GM21381 (cell line): ENCODE data around the gene BEND7.
"Not testable (repeated sequence)": the region's sequence is repeated elsewhere in the genome, so short reads cannot be mapped to it uniquely, and the experiment has no call there.

Experiments
- ATAC-seq: cut with Tn5 transposase; IDR thresholded peaks from one replicate; pipeline ENCODE4 v1.9.1; 2021; ENCODE audit warnings: mild to moderate bottlenecking, moderate library complexity; ENCODE audit not compliant: unreplicated experiment

Gene BEND7

GRCh38 chr10:13425397-13425796 is 103.4 kb downstream of the BEND7 start:
- no peak for ATAC-seq

- no peak for ATAC-seq
These were observed 106.0 kb downstream of the BEND7 start for GRCh38 chr10:13422800-13423199.

DNA sequence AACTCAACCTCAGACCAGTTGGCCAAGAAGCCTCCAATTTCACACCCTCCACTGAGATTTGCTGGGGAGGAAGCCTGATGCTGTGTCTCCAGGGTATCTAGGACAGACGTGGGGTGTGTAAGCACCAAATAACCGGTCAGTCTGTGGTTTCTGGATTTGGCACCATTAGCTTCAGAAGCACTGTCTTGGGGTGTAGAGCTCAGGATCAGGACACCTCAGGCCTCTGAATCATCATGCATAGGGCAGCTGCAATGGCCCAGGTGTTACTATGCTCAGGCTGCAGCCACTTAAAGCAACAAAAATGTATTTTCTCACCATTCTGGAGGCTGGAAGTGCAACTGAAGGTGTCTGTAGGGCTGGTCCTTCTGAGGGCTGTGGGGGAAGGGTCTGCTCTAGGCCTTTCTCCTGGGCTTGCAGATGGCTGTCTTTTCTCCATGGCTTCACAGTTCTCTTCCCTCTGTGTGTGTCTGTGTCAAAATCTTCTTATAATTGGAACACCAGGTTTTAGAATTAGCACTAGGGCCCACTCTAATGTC is 107.4 kb downstream of the BEND7 start:
- ATAC-seq: no peak

DNA sequence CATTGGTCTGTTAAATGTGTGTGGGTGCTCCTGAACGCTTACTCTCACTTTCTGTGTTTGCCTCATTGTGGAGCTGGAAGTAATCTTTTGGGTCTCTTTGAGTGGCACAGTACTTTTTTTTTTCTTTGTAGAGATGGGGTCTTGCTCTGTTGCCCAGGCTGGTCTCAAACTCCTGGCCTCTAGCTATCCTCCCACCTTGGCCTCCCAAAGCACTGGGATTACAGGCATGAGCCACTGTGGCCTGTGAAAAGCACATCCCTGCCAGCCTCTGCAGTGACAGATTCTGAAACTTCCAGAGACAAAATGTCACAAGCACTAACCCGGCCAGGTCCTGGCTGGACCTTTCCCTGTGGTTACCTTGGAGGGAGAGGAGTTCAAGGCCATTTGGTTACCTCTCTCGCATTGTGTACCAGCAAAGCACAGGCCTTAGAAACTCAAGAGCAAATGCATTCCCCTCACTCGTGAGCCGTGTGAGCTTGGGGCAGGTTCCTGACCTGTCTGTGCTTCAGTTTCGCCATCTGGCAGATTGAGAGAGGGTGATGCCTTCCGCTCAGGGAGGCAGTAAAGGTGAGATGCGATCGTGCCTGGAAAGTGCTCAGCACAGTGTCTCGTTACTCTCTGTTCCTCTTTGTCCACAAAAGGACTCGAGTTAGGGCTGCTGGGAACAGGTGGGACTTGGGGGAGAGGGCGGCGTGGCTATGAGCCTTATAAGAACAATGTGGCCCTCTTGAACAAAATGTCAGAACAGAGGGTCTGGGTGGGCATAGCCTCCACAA is 108.1 kb downstream of the BEND7 start:
- ATAC-seq: no peak

- ATAC-seq: no peak
These were observed 111.2 kb downstream of the BEND7 start for GRCh38 chr10:13417459-13418126.

DNA sequence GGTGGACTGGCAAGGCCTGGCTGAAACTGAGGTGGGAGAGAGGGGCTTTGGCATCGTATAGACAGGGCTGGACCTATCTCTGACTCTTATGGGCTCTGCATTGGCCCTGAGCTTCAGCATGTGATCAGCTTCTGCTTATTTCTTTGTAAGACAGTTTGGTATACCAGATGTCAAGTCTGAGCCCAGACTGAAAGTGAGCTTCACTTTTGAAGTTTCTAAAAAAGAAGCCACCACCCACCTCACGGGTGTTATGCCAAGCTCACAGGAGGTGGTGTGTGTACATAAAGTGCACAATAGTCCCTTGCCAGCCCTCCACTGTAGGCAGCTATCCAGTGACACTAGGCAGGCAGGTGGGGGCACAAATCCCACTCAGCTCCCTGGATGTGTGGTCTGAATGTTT is 112.1 kb downstream of the BEND7 start:
- no peak for ATAC-seq

DNA sequence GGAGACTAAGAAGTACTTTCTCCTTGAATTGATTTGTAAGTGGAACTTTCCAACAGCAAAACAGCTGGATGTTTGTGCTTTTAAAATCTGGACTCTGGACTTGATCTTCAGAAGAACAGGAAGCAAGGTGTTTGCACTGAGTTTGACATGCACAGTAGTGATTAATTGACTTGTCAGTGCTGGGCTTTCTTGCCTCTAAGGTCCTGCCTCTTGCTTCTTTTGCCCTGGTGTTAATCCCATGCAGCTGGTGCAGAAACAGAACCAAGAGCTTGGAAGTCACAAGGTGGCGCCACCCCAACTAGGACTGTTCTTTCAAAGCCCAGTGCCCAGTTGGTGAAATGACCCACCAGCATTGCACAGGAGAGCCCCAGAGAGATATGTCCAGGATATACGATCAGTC is 114.0 kb downstream of the BEND7 start:
- no peak for ATAC-seq

DNA sequence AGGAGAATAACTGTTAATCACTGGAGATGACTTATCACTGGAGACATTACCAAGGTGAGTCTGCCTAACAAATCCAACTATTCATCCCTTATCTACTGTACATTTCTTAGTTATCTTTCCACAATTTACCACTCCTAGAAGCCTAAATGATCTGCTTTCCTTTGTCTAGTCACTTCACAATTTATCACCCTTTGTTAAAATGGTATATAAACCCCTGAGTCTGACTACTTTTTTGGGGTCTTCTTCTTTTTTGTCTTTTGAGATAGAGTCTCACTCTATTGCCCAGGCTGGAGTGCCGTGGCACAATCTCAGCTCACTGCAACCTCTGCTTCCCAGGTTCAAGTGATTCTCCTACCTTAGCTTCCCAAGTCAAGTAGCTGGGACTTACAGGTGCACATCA is 114.7 kb downstream of the BEND7 start:
- no peak for ATAC-seq

DNA sequence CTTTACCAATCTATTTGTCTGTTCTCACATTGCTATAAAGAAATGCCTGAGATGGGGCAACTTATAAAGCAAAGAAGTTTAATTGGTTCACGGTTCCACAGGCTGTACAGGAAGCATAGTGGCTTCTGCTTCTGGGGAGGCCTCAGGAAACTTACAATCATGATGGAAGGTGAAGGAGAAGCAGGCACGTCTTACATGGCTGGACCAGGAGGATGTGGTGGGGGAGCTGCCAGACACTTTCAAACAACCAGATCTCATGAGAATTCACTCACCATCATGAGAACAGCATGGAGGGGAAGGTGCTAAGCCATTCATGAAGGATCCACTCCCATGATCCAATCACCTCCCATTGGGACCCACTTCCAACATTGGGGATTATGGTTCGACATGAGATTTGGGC is 115.9 kb downstream of the BEND7 start:
- ATAC-seq: no peak

DNA sequence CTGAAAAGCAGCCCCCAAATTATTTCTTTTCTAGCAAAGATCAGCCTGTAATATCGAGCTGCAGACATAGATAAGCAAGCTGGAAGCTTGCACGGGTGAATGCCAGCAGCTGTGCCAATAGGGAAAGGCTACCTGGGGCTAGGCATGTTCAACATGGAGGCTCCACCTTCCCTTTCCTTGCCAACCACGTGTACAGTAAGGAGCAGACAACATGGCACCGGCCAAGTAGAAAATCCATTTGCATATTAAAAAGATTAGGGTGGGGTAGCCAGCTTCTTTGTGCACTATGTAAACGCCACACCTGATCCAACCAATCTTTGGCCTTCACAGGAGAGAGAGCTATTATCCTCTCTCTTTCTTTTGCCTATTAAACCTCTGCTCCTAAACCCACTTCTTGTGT is 124.0 kb downstream of the BEND7 start:
- no peak for ATAC-seq

GRCh38 chr10:13404305-13404759 is 124.5 kb downstream of the BEND7 start:
- ATAC-seq: no peak

DNA sequence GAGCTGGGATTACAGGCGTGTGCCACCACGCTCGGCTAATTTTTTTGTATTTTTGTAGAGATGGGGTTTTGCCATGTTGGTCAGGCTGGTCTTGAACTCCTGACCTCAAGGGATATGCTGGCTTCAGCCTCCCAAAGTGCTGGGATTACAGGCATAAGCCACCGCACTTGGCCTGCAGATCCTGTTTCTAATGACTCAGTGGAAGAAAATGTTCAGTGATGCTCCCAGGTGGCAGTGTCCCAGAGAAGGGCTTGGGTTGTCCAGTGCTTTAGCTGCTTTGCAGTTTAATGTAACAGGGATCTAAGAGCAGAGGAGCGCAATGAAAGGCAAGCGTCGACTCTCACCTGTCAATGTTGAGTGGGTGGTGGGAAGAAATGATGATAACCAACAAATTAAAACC is 125.4 kb downstream of the BEND7 start:
- not testable (repeated sequence) for ATAC-seq

GRCh38 chr10:13402021-13402420 is 126.8 kb downstream of the BEND7 start:
- no peak for ATAC-seq

DNA sequence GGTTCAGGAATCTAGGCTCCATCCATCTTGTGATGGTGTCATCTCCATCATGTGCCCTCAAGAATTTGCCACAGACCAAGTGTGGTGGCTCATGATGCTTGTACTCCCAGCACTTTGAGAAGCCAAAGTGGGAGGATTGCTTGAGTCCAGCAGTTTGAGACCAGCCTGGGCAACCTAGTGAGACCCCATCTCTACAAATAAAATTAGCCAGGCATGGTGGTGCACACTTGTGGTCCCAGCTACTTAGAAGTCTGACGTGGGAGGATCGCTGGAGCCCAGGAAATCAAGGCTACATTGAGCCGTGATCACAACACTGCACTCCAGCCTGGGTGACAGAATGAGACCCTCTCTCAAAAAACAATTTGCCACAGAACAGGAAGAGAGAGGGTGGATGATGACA is 127.7 kb downstream of the BEND7 start:
- ATAC-seq: no peak

DNA sequence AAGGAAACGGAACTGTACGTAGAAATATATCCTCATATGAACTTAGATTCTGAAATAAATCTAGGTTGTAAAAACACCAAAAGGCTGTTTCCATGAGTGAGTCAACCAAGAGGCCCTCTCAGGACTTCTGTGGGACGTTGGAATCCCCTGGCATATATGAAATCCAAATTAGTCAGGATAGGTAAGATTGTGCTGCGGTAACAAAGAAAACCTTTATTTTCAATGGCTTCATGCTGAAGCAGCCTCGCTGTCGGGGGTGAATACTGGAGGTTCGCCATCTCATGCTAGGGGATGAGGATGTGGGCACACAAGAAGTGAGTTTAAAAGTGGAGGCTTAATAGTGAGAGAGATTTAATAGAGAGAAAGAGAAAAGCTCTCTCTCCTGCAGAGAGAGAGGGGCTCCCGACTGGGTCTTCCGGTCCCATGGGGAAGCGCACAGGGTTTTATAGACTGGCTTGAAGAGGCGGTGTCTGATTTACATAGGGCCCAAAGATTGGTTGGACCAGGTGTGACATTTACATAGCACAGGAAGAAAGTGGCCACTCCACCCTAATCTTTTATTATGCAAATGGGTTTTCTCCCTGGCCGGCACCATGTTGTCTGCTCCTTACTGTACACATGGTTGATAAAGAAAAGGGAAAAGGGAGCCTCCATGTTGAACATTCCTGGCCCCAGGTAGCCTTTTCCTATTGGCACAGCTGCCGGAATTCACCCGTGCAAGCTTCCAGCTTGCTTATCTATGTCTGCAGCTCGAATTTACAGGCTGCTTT is 128.4 kb downstream of the BEND7 start:
- no peak for ATAC-seq

- ATAC-seq: no peak
These were observed 129.1 kb downstream of the BEND7 start for GRCh38 chr10:13399752-13400151.

DNA sequence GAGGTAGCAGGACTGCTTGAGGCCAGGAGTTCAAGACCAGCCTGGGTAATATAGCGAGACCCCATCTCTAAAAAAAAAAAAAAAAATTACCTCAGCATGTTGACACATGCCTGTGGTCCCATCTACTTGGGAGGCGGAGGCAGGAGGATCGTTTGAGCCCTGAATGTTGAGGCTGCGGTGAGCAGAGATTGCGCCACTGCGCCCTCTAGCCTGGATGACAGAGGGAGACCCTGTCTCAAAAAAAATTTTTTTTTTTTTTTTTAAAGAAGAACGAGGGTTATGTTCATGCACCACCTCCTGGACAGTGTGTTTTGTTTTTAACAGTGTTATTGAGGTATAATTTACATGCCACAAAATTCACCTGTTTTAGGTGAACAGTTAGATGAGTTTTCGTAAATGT is 129.6 kb downstream of the BEND7 start:
- no peak for ATAC-seq

- ATAC-seq: no peak
These were observed 131.8 kb downstream of the BEND7 start for GRCh38 chr10:13397052-13397451.

GRCh38 chr10:13396369-13396768 is 132.4 kb downstream of the BEND7 start:
- ATAC-seq: no peak

- ATAC-seq: no peak
These were observed 133.3 kb downstream of the BEND7 start for GRCh38 chr10:13395540-13395939.

DNA sequence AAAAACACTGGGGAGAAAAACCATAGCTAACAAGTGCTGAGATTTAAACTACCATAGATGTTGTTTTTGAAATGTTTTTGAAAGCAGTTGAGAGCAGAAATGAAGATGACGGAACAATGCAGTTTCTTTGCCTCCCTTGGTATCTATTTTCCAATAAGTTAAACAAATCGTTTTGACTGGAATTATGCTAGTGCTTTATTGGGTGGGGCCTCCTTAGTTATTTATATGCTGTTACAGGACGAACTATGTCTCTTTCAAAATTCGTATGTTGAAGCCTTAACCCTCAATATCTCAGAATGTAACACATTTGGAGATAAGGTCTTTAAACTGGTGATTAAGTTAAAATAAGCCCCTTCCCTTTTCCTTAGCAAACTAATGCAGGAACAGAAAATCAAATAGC is 135.2 kb downstream of the BEND7 start:
- no peak for ATAC-seq

GRCh38 chr10:13392701-13393100 is 136.1 kb downstream of the BEND7 start:
- no peak for ATAC-seq
